OCI-LY3 (cell line): ENCODE results near the gene BBC3.

ENCODE experiments used
- H2AFZ ChIP-seq: fragments of 200-600, 300-600 bp; shearing (Covaris generic); 2 replicates; pipeline ENCODE4 v1.6.0; 2014; ENCODE audit warnings: antibody characterized with exemption, low read depth, low read length
- H3K27ac ChIP-seq: fragments of 200-600, 300-600 bp; sonication (generic); 2 replicates; pipeline ENCODE4 v1.5.1; 2014; ENCODE audit warnings: mild to moderate bottlenecking, low read length, moderate library complexity, mixed read lengths
- H3K27me3 ChIP-seq: fragments of 200-600, 300-600 bp; sonication (generic); 2 replicates; pipeline ENCODE4 v1.6.1; 2014; ENCODE audit warnings: low read depth, low read length, mixed read lengths
- H3K36me3 ChIP-seq: fragments of 200-600, 300-600 bp; sonication (generic); replicated peaks from 2 replicates; pipeline ENCODE3; 2014; ENCODE audit warnings: low read depth, low read length, mixed read lengths
- H3K4me1 ChIP-seq: fragments of 300-600, 200-600 bp; sonication (generic); 2 replicates; pipeline ENCODE4 v1.6.1; 2014; ENCODE audit warnings: low read length, mixed read lengths
- H3K4me2 ChIP-seq: fragments of 200-600, 300-600 bp; sonication (generic); 2 replicates; pipeline ENCODE4 v1.6.1; 2014; ENCODE audit warnings: low read length, mixed read lengths
- H3K4me3 ChIP-seq: fragments of 300-600, 200-600 bp; sonication (generic); 2 replicates; pipeline ENCODE4 v1.5.1; 2014; ENCODE audit warnings: antibody characterized with exemption, mild to moderate bottlenecking, low read length, moderate library complexity
- H3K79me2 ChIP-seq: fragments of 300-600, 200-600 bp; shearing (Covaris generic); 2 replicates; pipeline ENCODE4 v1.6.1; 2014; ENCODE audit warnings: mild to moderate bottlenecking, low read length, mixed read lengths
- H3K9ac ChIP-seq: fragments of 300-600, 200-600 bp; shearing (Covaris generic); 2 replicates; pipeline ENCODE4 v1.6.0; 2014; ENCODE audit warnings: mild to moderate bottlenecking, low read length, moderate library complexity
- H3K9me3 ChIP-seq: fragments of 200-600, 300-600 bp; shearing (Covaris generic); 2 replicates; pipeline ENCODE4 v1.6.1; 2014; ENCODE audit warnings: low read length, mixed read lengths; ENCODE audit not compliant: insufficient read depth
- H4K20me1 ChIP-seq: fragments of 200-600, 300-600 bp; sonication (generic); 2 replicates; pipeline ENCODE4 v1.6.1; 2016; ENCODE audit warnings: low read length, mixed read lengths; ENCODE audit not compliant: insufficient read depth
- CTCF ChIP-seq: fragments of 200-600, 300-600 bp; sonication (generic); IDR thresholded peaks from 2 replicates; pipeline ENCODE4 v1.5.1; 2014; ENCODE audit warnings: antibody characterized with exemption, low read length, low read depth
- EZH2phosphoT487 ChIP-seq: fragments of 200-600 bp; shearing (Covaris generic); IDR thresholded peaks from 2 replicates; pipeline ENCODE4 v1.6.1; 2018; ENCODE audit warnings: antibody characterized with exemption, mixed run types, low read depth

The BBC3 gene

GRCh38 chr19:47187335-47187655 is 43.7 kb downstream of the BBC3 start:
- H4K20me1 ChIP-seq, result no peaks in the 10 kb centered on the region
- H3K9ac ChIP-seq, result peak overlapping the region; percentile 65
- H3K27ac ChIP-seq, result peak overlapping the region; percentile 92
- peaks cover 60% of the 10 kb centered on the region for H3K79me2 ChIP-seq
- H3K9me3 ChIP-seq, result no peaks in the 10 kb centered on the region
- TF ChIP-seq EZH2phosphoT487 (no peak), CTCF (no peak)
- H2AFZ ChIP-seq, result no peak overlapping the region
- H3K4me2 ChIP-seq, result peak overlapping the region; percentile 60
- no peaks in the 10 kb centered on the region for H3K27me3 ChIP-seq
- H3K4me1 ChIP-seq, result peaks cover 61% of the 10 kb centered on the region
- H3K4me3 ChIP-seq, result peak overlapping the region; percentile 37
- peaks cover 55% of the 10 kb centered on the region for H3K36me3 ChIP-seq

- H3K9me3 ChIP-seq, result no peaks in the 10 kb centered on the region
- H3K27ac ChIP-seq, result peak overlapping the region; percentile 92
- no peaks in the 10 kb centered on the region for H3K27me3 ChIP-seq
- H3K4me2 ChIP-seq, result peak overlapping the region; percentile 60
- no peak overlapping the region for H2AFZ ChIP-seq
- H3K36me3 ChIP-seq, result peaks cover 58% of the 10 kb centered on the region
- peaks cover 60% of the 10 kb centered on the region for H3K79me2 ChIP-seq
- TF ChIP-seq EZH2phosphoT487 (no peak), CTCF (peak; percentile 32; the same call in 1 of the 2 replicates)
- H4K20me1 ChIP-seq, result no peaks in the 10 kb centered on the region
- peak overlapping the region; percentile 37 for H3K4me3 ChIP-seq
- peak overlapping the region; percentile 65 for H3K9ac ChIP-seq
- H3K4me1 ChIP-seq, result peaks cover 67% of the 10 kb centered on the region
Measured at GRCh38 chr19:47186446-47187334, 44.3 kb downstream of the BBC3 start.

- Histone ChIP-seq H3K4me3 (no peak overlapping the region), H3K79me2 (peaks cover 55% of the 10 kb centered on the region), H2AFZ (no peak overlapping the region), H3K36me3 (peaks cover 47% of the 10 kb centered on the region), H3K4me2 (no peak overlapping the region), H3K9ac (no peak overlapping the region), H3K27ac (peak overlapping the region; percentile 52; the same call in 1 of the 2 replicates), H3K4me1 (peaks cover 64% of the 10 kb centered on the region), H3K9me3 (no peaks in the 10 kb centered on the region), H4K20me1 (no peaks in the 10 kb centered on the region), H3K27me3 (no peaks in the 10 kb centered on the region)
- TF ChIP-seq CTCF, result no peak
- TF ChIP-seq EZH2phosphoT487, result no peak
Measured at GRCh38 chr19:47183601-47184000, 47.4 kb downstream of the BBC3 start.

DNA sequence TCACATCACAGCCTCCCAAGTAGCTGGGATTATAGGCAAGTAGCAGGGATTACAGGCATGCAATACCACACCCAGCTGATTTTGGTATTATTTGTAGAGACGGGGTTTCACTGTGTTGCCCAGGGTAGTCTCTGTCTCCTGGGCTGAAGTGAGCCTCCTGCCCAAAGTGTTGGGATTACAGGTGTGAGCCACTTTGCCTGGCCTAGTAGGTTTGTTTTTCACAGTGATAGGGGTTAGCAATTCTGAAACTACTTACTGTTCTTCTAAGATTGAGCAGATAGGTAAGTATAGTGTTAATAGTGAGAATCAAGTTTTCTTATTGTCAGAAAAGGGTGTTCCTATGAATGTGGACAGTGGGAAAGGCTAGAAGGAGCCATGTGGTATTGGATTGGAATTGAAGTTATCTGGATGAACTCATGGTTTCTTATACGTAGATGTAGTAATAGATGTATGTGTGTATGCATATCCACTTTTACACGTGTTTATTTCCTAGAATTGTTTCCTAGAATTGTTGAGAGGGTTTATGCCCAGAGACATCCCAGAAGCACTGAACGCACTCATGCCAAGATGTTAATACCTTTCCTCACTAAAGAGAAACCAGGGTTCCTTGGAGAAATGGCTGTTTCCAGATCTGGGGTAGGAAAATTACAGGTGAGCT is 51.2 kb downstream of the BBC3 start:
- no peak for TF ChIP-seq EZH2phosphoT487
- no peak for TF ChIP-seq CTCF
- Histone ChIP-seq H3K9ac (no peak overlapping the region), H3K4me3 (no peak overlapping the region), H3K4me2 (no peak overlapping the region; the same call in 1 of the 2 replicates), H3K27ac (peak overlapping the region; percentile 60), H3K27me3 (no peaks in the 10 kb centered on the region), H3K9me3 (no peaks in the 10 kb centered on the region), H3K36me3 (peaks cover 62% of the 10 kb centered on the region), H3K4me1 (peaks cover 28% of the 10 kb centered on the region), H4K20me1 (no peaks in the 10 kb centered on the region; the same call in 1 of the 2 replicates), H3K79me2 (peaks cover 59% of the 10 kb centered on the region), H2AFZ (no peak overlapping the region)
